ENCODE data around the gene NLGN3. TPM values are rescaled to one million over a fixed set of nuclear protein-coding genes. Genes with fewer than 3 reads are reported as not detected.

NLGN3 gene
- total and polyA plus RNA-seq, 2 of the 8 experiments (the other 6 are each of a cell fraction or from before 2014, with no cell fraction given) = 12.0 to 14.8 TPM

GRCh38 chrX:71191248-71191647, 46.6 kb downstream of the NLGN3 start (continued):
- TF ChIP-seq TAF1 (IDR thresholded peaks at IDR 0.05; ENCODE audit: low read depth, low read length) (no peak), ATF2 (IDR thresholded peaks at IDR 0.05; ENCODE audit: low read length) (no peak), TEAD4 (IDR thresholded peaks at IDR 0.05; ENCODE audit: low read depth, low read length) (no peak), EGR1 (IDR thresholded peaks at IDR 0.05; ENCODE audit: borderline replicate concordance, low read depth, low read length) (no peak)
